Activated naive CD4-positive, alpha-beta T cell treated with anti-CD3 and anti-CD28 coated beads, Interleukin-2, amount 50 U/mL, for 24 hours (primary cell): ENCODE data around the gene KDM1A.

Experiments used
- H3K27ac Mint-ChIP-seq: one replicate; pipeline ENCODE4 v1.8.0; 2021; ENCODE audit warnings: mild to moderate bottlenecking, mixed read lengths
- H3K27me3 Mint-ChIP-seq: one replicate; pipeline ENCODE4 v1.8.0; 2021; ENCODE audit warnings: mixed read lengths
- H3K36me3 Mint-ChIP-seq: one replicate; pipeline ENCODE4 v1.8.0; 2021; ENCODE audit warnings: mixed read lengths
- H3K4me1 Mint-ChIP-seq: one replicate; pipeline ENCODE4 v1.8.0; 2021; ENCODE audit warnings: mixed read lengths
- H3K4me3 Mint-ChIP-seq: one replicate; pipeline ENCODE4 v1.8.0; 2021; ENCODE audit warnings: mild to moderate bottlenecking, mixed read lengths
- H3K9me3 Mint-ChIP-seq: one replicate; pipeline ENCODE4 v1.8.0; 2021; ENCODE audit warnings: mixed read lengths

The KDM1A gene

GRCh38 chr1:23081376-23081775 is 62.1 kb downstream of the KDM1A start:
- Mint-ChIP-seq H3K27ac (no peak overlapping the region), H3K9me3 (no peaks in the 10 kb centered on the region), H3K4me1 (no peaks in the 10 kb centered on the region), H3K27me3 (no peaks in the 10 kb centered on the region), H3K36me3 (peaks cover 5% of the 10 kb centered on the region), H3K4me3 (no peak overlapping the region)

- H3K36me3 Mint-ChIP-seq, result peaks cover 12% of the 10 kb centered on the region
- no peaks in the 10 kb centered on the region for H3K27me3 Mint-ChIP-seq
- no peak overlapping the region for H3K27ac Mint-ChIP-seq
- H3K4me3 Mint-ChIP-seq, result no peak overlapping the region
- H3K4me1 Mint-ChIP-seq, result no peaks in the 10 kb centered on the region
- H3K9me3 Mint-ChIP-seq, result no peaks in the 10 kb centered on the region
Measured at GRCh38 chr1:23083714-23084480, 64.6 kb downstream of the KDM1A start.

GRCh38 chr1:23084880-23085279 is 65.6 kb downstream of the KDM1A start:
- no peak overlapping the region for H3K27ac Mint-ChIP-seq
- H3K4me3 Mint-ChIP-seq, result no peak overlapping the region
- H3K36me3 Mint-ChIP-seq, result peaks cover 12% of the 10 kb centered on the region
- H3K9me3 Mint-ChIP-seq, result no peaks in the 10 kb centered on the region
- H3K4me1 Mint-ChIP-seq, result no peaks in the 10 kb centered on the region
- H3K27me3 Mint-ChIP-seq, result no peaks in the 10 kb centered on the region

- Mint-ChIP-seq H3K36me3 (peaks cover 12% of the 10 kb centered on the region), H3K27me3 (no peaks in the 10 kb centered on the region), H3K4me1 (no peaks in the 10 kb centered on the region), H3K27ac (no peak overlapping the region), H3K9me3 (no peaks in the 10 kb centered on the region), H3K4me3 (no peak overlapping the region)
Measured at GRCh38 chr1:23085696-23086095, 66.4 kb downstream of the KDM1A start.

GRCh38 chr1:23088027-23088426 is 68.8 kb downstream of the KDM1A start:
- Mint-ChIP-seq H3K36me3 (peaks cover 15% of the 10 kb centered on the region), H3K27ac (peak overlapping the region; percentile 23), H3K4me3 (no peak overlapping the region)

GRCh38 chr1:23090056-23090455 is 70.8 kb downstream of the KDM1A start:
- Mint-ChIP-seq H3K4me1 (no peaks in the 10 kb centered on the region), H3K36me3 (peaks cover 25% of the 10 kb centered on the region), H3K9me3 (no peaks in the 10 kb centered on the region), H3K27me3 (no peaks in the 10 kb centered on the region), H3K4me3 (no peak overlapping the region), H3K27ac (no peak overlapping the region)

More at GRCh38 chr1:23088027-23088426, 68.8 kb downstream of the KDM1A start:
- no peaks in the 10 kb centered on the region for H3K9me3 Mint-ChIP-seq
- H3K27me3 Mint-ChIP-seq, result no peaks in the 10 kb centered on the region
- H3K4me1 Mint-ChIP-seq, result no peaks in the 10 kb centered on the region

- Mint-ChIP-seq H3K9me3 (no peaks in the 10 kb centered on the region), H3K4me1 (no peaks in the 10 kb centered on the region), H3K36me3 (peaks cover 19% of the 10 kb centered on the region), H3K27me3 (no peaks in the 10 kb centered on the region), H3K27ac (no peak overlapping the region), H3K4me3 (no peak overlapping the region)
Measured at GRCh38 chr1:23091545-23091944, 72.3 kb downstream of the KDM1A start.

- Mint-ChIP-seq H3K4me3 (no peak overlapping the region), H3K9me3 (no peaks in the 10 kb centered on the region), H3K27me3 (no peaks in the 10 kb centered on the region), H3K36me3 (peaks cover 15% of the 10 kb centered on the region), H3K4me1 (no peaks in the 10 kb centered on the region), H3K27ac (no peak overlapping the region)
Measured at GRCh38 chr1:23092447-23092846, 73.2 kb downstream of the KDM1A start.

GRCh38 chr1:23097316-23097715 is 78.0 kb downstream of the KDM1A start:
- H3K4me3 Mint-ChIP-seq, result no peak overlapping the region
- no peak overlapping the region for H3K27ac Mint-ChIP-seq
- peaks cover 11% of the 10 kb centered on the region for H3K36me3 Mint-ChIP-seq

GRCh38 chr1:23098463-23099170 is 79.3 kb downstream of the KDM1A start:
- Mint-ChIP-seq H3K9me3 (no peaks in the 10 kb centered on the region), H3K27me3 (no peaks in the 10 kb centered on the region), H3K36me3 (peaks cover 10% of the 10 kb centered on the region), H3K27ac (no peak overlapping the region), H3K4me3 (no peak overlapping the region), H3K4me1 (peaks cover 49% of the 10 kb centered on the region)

More at GRCh38 chr1:23097316-23097715, 78.0 kb downstream of the KDM1A start:
- Mint-ChIP-seq H3K27me3 (no peaks in the 10 kb centered on the region), H3K9me3 (no peaks in the 10 kb centered on the region), H3K4me1 (peaks cover 38% of the 10 kb centered on the region)

- no peak overlapping the region for H3K27ac Mint-ChIP-seq
- H3K9me3 Mint-ChIP-seq, result no peaks in the 10 kb centered on the region
- H3K27me3 Mint-ChIP-seq, result no peaks in the 10 kb centered on the region
- H3K4me3 Mint-ChIP-seq, result no peak overlapping the region
- peaks cover 49% of the 10 kb centered on the region for H3K4me1 Mint-ChIP-seq
- peaks cover 6% of the 10 kb centered on the region for H3K36me3 Mint-ChIP-seq
Measured at GRCh38 chr1:23099171-23099536, 79.9 kb downstream of the KDM1A start.

GRCh38 chr1:23100074-23100748 is 80.9 kb downstream of the KDM1A start:
- Mint-ChIP-seq H3K27me3 (no peaks in the 10 kb centered on the region), H3K4me3 (no peak overlapping the region), H3K36me3 (peaks cover 6% of the 10 kb centered on the region), H3K9me3 (no peaks in the 10 kb centered on the region), H3K4me1 (peaks cover 49% of the 10 kb centered on the region), H3K27ac (peak overlapping the region; percentile 83)

- Mint-ChIP-seq H3K4me3 (no peak overlapping the region), H3K27me3 (no peaks in the 10 kb centered on the region), H3K36me3 (peaks cover 6% of the 10 kb centered on the region), H3K9me3 (no peaks in the 10 kb centered on the region), H3K27ac (no peak overlapping the region), H3K4me1 (peaks cover 49% of the 10 kb centered on the region)
Measured at GRCh38 chr1:23101101-23101827, 82.0 kb downstream of the KDM1A start.

- peak overlapping the region; percentile 15 for H3K27ac Mint-ChIP-seq
- H3K4me1 Mint-ChIP-seq, result peaks cover 49% of the 10 kb centered on the region
- H3K27me3 Mint-ChIP-seq, result no peaks in the 10 kb centered on the region
- peaks cover 6% of the 10 kb centered on the region for H3K36me3 Mint-ChIP-seq
- no peak overlapping the region for H3K4me3 Mint-ChIP-seq
- H3K9me3 Mint-ChIP-seq, result no peaks in the 10 kb centered on the region
Measured at GRCh38 chr1:23101887-23102286, 82.6 kb downstream of the KDM1A start.

- Mint-ChIP-seq H3K27ac (peak overlapping the region; percentile 15), H3K4me3 (no peak overlapping the region), H3K4me1 (peaks cover 49% of the 10 kb centered on the region), H3K27me3 (no peaks in the 10 kb centered on the region), H3K36me3 (peaks cover 6% of the 10 kb centered on the region), H3K9me3 (no peaks in the 10 kb centered on the region)
Measured at GRCh38 chr1:23102289-23102688, 83.0 kb downstream of the KDM1A start.
